Embryonic facial prominence (tissue), 1 donor: Measurements from ENCODE around the gene APRT.
"Not testable (repeated sequence)": the region's sequence is repeated elsewhere in the genome, so short reads cannot be mapped to it uniquely, and the experiment has no call there.

ENCODE experiments used
- DNase-seq: peaks from one replicate; pipeline ENCODE4 v3.0.0-alpha.2; 2016; ENCODE audit errors: extremely low spot score

Gene APRT

DNA sequence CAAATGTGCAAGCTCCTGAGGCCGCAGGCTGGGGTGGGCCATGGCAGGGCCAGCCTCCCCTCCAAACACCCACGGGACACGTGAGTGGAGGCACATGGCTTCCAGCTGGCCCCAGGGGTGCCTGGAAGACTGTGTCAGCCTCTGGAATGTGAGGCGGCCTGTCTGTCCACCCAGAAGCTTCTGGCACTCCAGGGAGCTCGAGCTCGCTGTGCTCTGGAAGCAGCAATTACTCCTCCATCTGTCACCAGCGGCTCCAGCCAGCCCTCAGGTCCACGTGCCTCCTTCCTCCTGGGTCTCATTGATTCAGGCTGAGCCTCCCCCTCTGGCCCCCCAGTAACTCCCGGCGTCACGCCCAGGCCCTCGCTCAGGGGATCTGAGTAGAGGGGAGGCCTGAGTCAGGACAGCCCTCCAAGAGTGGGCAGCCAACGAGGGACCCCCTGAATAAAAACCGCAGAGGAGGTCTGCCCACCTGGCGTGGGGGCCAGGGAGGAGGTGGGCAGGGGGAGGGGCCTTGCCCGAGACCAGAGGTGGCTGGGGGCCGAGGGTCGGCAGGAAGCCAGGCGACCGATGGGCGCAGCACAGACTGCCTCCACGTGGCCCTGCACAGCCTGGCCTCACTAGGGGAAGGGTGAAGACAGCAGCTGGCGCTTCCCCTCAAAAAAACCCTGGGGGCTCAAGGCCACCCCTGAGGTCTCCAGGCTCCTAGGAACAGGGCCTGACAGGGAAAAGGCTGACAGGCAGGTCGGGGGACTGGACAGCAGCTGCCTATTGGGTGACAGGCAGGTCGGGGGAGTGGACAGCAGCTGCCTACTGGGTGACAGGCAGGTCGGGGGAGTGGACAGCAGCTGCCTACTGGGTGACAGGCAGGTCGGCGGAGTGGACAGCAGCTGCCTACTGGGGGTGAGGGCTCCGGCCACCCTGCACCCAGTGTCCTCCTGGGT is 38.6 kb downstream of the APRT start:
- DNase-seq = no peak

DNA sequence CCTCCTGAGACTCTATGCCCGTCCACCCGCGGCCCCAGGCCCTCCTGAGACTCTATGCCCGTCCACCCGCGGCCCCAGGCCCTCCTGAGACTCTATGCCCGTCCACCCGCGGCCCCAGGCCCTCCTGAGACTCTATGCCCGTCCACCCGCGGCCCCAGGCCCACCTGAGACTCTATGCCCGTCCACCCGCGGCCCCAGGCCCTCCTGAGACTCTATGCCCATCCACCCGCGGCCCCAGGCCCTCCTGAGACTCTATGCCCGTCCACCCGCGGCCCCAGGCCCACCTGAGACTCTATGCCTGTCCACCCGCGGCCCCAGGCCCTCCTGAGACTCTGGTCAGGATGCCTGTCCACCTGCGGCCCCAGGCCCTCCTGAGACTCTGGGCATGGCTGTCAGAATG is 39.9 kb downstream of the APRT start:
- DNase-seq = not testable (repeated sequence)

DNA sequence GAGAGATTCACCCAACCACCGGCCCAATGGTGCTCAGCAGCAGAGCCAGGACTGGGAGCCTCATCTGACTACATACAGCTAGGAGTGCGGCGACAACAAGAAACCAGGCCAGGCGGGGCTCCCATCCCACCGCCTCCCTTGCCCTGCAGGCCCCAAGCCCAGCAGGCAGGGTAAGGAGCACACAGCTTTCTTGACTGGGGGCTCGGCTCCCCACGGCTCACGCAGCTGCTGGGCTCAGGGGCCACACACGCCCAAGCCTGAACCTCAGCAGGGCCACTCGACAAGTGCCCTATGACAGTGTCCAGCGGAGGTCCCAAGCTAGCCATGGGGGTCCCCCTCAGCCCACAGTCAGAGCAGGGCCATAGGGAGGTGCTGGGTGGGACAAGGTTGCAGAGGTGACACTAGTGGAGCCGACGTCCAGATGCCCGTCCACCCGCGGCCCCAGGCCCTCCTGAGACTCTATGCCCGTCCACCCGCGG is 40.4 kb downstream of the APRT start:
- no peak for DNase-seq

DNA sequence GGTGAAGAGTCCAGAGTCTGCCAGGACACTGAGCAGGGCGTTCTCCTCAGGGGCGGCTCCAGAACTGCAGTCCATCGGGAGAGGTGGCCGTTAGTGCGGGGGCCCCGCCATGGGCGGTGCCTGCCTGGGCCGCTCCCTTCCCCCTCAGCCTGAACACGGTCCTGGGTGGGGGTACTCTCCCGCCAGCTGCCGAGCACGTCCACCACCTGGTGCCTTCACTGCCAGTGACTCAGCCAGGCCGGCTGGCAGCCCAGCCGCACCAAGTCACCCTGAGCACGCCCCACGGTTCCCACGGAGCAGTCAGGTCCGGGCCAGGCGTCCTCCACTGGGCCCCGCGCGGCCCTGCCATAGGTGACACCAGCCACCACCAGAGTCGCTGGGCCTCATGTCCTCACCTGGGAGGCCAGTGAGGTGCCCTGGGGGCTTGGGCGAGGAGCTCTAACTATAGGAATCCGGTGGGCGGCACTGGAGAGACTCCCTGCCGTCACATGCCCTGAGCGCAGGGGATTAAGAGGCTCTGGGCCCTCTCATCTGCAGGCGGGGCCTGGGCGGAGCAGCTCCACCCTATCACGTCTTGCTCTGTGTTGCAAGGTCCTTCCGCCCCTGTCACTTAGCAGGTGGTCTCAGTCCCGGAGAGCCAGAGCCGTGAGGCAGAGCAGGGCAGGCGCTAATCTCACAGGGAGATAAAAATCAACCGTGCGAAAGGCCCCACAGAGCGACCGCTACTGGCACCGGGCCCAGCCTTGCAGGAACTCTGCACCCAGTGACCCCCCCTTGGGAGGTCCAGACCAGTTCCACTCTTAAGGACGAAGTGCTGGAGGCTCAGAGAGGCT is 41.1 kb downstream of the APRT start:
- no peak for DNase-seq

DNA sequence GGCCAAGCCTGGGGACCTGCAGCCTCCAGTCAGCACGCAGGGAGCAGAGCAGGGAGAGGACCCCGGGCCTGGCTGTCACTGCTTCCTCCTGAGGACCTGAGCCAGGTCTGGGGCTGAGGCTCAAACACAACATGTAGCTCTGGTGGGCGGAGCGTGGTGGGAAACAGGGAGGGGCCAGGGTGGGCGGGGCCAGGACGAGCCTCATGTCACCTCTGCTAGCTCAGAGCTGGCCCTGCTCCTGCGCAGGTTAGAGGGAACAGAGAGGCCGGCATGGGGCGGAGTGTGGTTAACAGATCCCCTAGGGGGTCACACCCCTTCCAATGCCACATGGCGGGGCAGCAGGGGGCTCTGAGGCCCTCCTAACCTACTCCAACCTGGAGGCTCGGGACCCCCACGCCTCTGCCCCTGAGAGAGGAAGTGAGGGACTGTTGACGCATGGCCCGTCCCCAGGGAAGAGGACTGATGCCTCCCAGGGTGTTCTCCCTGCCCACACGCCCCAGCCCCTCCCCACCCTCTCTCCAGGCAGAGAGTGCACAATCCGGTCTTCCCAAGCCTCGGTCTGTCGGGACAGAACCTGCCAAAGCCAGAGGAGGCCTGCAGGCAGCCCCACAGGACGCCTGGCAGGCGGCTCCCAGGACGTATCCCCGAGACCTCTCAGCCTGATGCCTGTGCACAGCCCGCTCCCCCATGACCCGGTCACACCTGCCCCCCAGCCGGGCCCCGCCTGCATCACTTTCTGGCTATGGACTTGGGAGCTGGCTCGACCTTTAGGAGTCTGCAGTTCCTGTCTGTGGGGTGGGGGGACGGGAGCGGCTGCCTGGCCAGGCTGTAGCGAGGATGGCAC is 41.9 kb downstream of the APRT start:
- no peak for DNase-seq

DNA sequence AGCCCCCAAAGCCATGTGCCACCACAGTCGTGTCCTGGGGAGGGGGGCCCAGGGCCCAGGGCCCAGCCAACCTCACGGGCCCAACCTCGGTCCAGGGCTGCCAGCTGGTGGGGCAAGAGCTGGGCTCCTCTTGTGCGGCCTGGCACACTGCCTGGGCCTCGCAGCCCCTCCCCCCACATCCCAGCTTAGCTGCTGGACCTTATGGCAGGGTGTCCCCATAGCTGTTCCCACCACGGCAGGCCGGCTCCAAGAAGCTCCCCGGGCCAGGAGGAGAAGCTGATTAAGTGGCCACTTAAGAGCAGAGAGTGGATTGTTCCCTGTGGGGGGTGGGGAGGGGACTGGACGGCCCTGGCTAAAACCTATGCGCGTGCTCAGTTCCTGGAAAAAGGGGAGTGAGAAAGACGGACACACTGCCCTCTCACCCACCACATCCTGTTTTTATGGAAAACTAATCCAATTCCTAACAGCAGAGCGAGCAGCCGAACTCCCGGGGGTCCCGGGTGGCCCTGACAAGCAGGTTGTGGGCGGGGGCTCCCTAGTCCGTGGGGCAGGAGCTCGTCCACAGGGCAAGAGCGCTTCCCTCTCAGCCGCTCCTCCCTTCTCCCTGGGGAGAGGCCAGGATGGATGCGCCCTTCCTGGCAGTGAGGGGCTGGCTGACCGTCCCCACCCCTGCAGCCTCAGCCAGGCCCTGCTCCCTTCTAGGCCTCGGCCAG is 43.5 kb downstream of the APRT start:
- DNase-seq = no peak

DNA sequence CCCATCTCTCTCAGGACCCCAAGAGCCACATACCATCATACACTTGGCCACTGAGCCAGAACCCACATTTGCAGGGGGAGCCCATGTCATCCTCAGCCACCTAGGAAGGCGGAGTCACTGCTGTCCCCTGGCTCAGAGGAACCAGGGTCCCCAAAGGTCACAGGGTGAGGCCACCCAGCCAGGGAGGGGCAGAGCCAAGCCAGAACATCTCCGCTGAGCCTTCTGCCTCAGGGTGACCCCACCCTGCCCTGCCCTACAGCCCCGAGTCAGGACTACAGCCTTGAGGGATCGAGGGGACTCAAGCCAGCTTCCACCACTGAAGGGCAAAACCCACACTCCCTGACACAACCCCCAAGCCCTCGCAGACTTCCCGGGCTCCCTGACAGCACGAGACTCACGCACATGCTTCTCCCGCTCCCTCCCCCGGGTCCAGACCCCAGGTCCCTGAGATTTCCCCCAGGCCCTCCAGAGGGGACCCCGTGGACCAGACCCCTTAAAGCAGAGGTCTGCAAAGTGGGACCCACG is 44.1 kb downstream of the APRT start:
- DNase-seq = no peak

DNA sequence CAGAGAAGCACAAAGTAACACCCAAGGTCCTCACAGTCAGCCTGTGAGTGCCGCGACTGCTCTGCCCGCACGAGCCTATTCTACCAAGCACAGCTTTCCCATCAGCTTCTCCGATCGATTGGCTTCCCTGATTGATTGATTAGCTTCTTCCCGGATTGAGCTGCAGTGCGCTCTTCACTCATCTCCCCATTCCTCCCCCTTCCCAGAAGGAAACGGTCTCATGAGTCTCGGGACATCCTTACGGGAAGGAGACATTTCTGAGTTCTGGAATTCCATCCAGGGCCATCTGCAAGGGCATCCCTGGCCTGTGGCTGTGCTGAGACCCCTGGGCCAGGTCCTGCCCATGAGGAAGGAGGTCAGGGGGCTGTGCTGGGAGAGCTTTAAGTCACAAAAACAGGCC is 44.8 kb downstream of the APRT start:
- no peak for DNase-seq

DNA sequence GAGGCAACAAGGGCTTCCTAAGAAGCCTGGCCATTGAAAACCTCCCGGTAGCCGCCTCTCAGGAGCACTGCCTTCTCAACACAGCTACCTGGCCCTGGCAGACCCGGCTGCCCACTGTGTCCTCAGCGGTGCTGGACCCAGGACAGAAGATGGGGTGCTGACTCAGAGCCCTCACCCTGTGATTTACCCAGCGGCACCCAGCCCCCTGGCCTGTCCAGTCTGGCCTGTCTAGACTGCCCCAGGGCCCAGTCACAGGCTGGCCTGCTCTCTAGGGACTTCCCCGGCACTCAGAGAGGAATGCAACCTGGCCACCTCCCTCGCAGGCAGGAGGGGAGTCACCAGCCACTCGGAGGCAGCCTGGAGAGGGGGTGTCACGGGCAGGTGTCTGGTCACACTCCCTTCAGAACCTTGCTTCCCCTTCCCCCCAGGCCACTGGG is 46.8 kb downstream of the APRT start:
- DNase-seq = no peak

DNA sequence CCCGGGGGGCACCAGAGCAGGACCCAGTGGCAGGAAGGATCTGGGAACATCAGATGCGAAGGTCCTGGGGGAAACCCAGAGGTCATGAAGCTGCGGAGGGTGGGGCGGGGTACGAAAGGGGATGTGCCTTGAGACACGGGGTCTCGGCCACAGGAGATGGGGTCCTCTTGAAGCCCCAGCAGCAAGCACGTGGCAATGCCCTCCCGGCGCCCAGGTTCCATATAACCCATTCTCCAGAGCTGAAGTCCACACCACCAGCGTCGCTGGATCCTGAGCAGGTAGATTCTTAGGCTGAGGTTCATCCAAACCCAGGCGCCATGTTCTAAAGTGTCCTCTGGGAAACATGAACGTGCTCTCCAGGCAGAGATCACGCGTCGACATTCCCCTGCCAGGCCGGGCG is 47.6 kb downstream of the APRT start:
- no peak for DNase-seq

DNA sequence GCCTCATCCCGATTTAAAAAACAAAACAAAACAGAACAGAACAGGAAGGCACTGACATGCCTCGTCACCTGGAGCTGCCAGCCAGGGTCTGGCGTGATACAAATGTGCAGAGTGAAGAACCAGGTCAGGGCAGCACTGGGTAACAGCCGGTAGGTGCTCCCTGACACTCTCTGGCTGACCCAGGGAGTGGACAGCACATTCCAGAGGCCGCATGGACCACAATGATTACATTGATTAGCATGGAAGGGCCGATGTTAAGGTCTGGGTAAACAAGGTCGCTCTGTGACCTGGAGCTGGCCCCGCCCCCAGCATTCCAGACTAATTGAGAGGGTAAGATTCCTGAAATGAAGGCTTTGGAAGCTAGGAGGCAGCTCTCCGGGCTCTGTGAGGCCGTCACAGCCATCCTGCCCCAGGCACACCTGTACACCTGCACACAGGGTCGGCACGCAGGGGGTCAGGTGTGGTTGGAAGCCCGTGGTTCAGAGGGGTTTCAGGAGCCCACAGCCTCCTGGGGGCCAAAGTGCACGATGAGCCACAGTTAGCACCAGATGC is 48.1 kb downstream of the APRT start:
- DNase-seq = no peak

DNA sequence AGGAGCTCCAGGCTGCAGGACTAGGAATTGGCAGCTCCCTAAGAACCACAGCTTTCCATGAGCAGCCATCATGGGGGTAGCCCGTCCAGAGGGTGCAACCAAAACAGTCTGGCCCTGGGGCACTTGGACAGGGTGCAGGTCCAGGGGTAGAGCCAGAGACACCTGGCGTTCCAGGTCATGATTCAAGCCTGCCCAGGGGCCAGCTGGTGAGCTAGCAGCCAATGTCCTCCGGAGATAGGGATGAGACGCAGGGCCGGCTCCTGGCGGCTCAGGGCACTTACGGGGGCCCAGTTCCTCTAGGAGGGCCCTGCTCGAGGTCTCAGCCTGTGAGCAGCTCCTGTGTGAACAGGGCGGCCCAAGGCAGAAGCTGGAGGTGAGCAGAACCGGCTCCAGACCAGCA is 48.8 kb downstream of the APRT start:
- DNase-seq = no peak

DNA sequence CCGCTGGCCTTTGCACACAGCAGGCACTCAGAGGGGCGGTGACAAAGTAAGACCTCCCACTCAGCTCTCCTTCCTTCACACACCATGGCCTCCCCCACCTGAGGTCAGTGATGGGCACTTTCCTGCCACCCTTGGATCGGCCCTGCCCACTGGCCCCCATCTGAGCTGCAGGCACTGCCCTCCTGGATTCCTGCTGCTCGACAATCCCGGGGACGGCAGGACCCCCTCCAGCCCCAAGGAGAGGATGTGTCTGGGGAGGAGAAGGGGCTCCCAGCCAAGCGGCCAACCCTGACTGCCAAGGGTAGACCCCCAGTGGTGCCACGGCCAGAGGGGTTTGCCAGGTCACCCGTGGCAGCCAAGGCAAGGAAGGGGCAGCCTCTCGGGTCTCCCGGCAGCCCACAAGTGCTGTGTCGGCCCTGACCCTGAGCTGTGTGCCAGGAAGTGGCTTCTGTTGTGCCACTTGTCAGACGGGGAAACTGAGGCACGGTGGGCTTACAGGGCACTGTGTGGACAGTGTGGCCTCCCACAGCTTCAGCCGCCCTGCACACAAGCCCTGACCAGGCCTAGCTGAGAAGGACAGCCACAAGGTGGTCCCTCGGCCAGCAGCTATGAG is 49.4 kb downstream of the APRT start:
- no peak for DNase-seq

DNA sequence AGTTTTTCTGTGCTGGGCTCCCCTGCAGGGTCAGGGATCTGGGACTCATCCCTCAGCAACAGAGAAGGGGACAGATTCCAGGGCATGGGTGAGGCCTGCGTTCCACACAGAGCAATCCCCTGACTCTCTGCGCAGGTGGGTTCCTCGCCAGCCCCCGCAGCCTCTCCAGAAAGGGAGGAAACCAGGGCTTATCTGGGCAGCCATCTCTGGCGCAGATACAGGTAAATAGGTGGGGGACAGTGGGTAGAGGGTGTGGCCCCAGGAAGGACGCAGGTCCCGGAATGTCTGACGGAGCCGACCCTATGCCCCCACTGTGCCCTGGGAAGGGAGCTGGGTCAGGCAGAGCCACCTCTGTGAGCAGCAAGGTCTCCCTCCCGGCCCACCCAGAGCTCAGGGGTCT is 49.9 kb downstream of the APRT start:
- DNase-seq = no peak

DNA sequence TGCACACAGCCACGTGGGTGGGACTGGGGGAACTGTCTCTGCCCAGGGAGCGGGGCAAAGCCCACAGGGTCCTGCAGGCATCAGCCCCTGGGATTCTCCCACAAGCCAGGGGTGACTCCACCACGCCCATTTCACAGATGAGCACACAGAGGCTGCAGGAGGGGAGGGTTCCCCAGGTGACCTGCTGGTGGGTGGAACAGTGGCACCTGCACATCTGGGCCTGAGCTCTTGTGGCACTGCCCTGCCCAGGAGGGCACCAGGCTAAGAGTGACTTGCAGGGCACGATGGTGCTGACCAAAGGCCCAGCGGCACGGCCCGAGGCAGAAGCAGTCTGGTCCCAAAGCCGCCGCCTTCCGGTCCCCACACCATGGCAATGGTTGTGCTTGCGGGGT is 50.6 kb downstream of the APRT start:
- no peak for DNase-seq

DNA sequence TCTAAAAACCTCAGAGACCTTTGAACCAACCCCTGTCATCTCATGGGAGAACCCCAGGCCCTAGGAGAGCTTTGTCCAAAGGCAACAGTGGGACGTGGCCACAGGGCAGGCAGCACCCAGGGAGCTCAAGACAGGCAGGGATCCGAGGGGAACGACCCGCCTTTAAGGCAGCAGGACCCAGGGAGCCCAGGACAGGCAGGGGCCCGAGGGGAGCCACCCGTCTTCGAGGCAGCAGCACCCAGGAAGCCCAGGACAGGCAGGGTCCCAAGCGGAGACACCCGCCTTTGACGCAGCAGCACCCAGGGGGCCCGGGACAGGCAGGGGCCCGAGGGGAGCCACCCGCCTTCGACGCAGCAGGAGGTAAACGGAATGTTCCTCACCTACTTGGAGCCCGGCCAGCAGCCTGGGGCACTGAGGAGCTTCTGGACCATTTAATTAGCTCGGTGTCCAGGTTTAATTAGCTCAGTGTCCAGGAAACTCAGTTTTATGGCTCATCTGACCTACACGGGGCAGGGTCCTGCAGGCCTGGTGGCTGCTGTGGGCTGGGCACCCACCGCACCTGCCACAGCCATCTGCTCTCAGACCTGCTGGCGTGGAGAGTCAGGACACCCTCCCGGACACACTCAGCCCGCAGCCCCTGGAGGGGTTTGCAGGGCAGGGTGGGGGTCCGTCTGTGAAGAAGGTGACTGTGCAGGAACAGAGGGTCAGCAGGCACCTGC is 51.1 kb downstream of the APRT start:
- no peak for DNase-seq

DNA sequence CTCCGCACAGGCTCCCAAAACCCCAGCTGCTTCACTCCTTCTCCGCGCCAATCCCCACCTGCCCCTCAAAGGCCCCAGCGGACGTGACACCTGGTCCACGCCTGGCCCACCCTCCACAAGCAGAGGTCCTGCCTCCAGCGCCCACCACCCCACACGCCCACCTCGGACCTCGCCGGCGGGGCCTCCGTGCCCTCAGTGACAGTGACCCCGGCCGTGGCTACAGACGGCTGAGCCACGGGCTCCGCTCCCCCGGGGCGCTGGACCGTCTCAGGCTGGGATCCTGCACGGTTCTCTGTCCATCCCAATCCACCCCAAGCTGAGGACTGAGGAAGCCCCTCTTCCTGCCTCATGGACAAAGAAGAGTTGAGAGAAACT is 51.8 kb downstream of the APRT start:
- no peak for DNase-seq
